ENCODE results near the gene ISG20L2.

Gene ISG20L2

GRCh38 chr1:156738916-156739315 lies 10.3 kb upstream of the ISG20L2 start:
- ATAC-seq, result no peak
- TF ChIP-seq PATZ1 (CRISPR knock-in tag; IDR thresholded peaks at IDR 0.05; ENCODE audit: borderline replicate concordance), result no peak
- TF ChIP-seq OSR1 (CRISPR knock-in tag; IDR thresholded peaks at IDR 0.05), result no peak
- no peak for TF ChIP-seq CSRNP3 (CRISPR knock-in tag; IDR thresholded peaks at IDR 0.05)
- no peak for TF ChIP-seq PPARA (CRISPR knock-in tag; IDR thresholded peaks at IDR 0.05; ENCODE audit: borderline replicate concordance)
- no peak for TF ChIP-seq CREB5 (CRISPR knock-in tag; IDR thresholded peaks at IDR 0.05; ENCODE audit: low read depth)
- no peak for TF ChIP-seq ARNTL (CRISPR knock-in tag; IDR thresholded peaks at IDR 0.05; ENCODE audit: borderline replicate concordance, low read depth)
- TF ChIP-seq ZNF70 (CRISPR knock-in tag; IDR thresholded peaks at IDR 0.05), result no peak

- ATAC-seq, result no peak
- TF ChIP-seq TOX (CRISPR knock-in tag; IDR thresholded peaks at IDR 0.05; ENCODE audit: borderline replicate concordance) (no peak), ESRRG (CRISPR knock-in tag; IDR thresholded peaks at IDR 0.05) (no peak), CSDC2 (CRISPR knock-in tag; IDR thresholded peaks at IDR 0.05) (no peak)
These were observed 9.8 kb upstream of the ISG20L2 start for GRCh38 chr1:156738407-156738806.

- TF ChIP-seq ZFP3 (CRISPR knock-in tag; IDR thresholded peaks at IDR 0.05), result no peak
- TF ChIP-seq ISL1 (CRISPR knock-in tag; IDR thresholded peaks at IDR 0.05), result no peak
- no peak for TF ChIP-seq ZFP30 (CRISPR knock-in tag; IDR thresholded peaks at IDR 0.05)
- TF ChIP-seq CSDC2 (CRISPR knock-in tag; IDR thresholded peaks at IDR 0.05), result no peak
- no peak for TF ChIP-seq ZC3H10 (CRISPR knock-in tag; IDR thresholded peaks at IDR 0.05)
- no peak for TF ChIP-seq CSRNP3 (CRISPR knock-in tag; IDR thresholded peaks at IDR 0.05)
- TF ChIP-seq PPARA (CRISPR knock-in tag; IDR thresholded peaks at IDR 0.05; ENCODE audit: borderline replicate concordance), result no peak
- TF ChIP-seq RARB (CRISPR knock-in tag; IDR thresholded peaks at IDR 0.05), result no peak
- no peak for TF ChIP-seq BACH2 (CRISPR knock-in tag; IDR thresholded peaks at IDR 0.05; ENCODE audit: borderline replicate concordance)
- TF ChIP-seq SNAI2 (CRISPR knock-in tag; IDR thresholded peaks at IDR 0.05), result no peak
- no peak for TF ChIP-seq TSHZ2 (CRISPR knock-in tag; IDR thresholded peaks at IDR 0.05)
- ATAC-seq, result no peak
These were observed 5.5 kb upstream of the ISG20L2 start for GRCh38 chr1:156733989-156734584.

- ATAC-seq, result peak; percentile 82
- no peak for TF ChIP-seq PATZ1 (CRISPR knock-in tag; IDR thresholded peaks at IDR 0.05; ENCODE audit: borderline replicate concordance)
These were observed 504 bp downstream of the ISG20L2 start, which contains the start of gene METTL25B for GRCh38 chr1:156727926-156728598. Gene METTL25B, plus strand, starts transcription at chr1:156728469. Its CDS starts 636 bp downstream, at chr1:156729105.

Data from SK-N-SH treated with all-trans-retinoic acid at 6 μM for 48 hours (cell line).